Measurements from ENCODE around the gene TMEM164.
"Not testable (repeated sequence)": the region's sequence is repeated elsewhere in the genome, so short reads cannot be mapped to it uniquely, and the experiment has no call there.

Gene TMEM164

DNA sequence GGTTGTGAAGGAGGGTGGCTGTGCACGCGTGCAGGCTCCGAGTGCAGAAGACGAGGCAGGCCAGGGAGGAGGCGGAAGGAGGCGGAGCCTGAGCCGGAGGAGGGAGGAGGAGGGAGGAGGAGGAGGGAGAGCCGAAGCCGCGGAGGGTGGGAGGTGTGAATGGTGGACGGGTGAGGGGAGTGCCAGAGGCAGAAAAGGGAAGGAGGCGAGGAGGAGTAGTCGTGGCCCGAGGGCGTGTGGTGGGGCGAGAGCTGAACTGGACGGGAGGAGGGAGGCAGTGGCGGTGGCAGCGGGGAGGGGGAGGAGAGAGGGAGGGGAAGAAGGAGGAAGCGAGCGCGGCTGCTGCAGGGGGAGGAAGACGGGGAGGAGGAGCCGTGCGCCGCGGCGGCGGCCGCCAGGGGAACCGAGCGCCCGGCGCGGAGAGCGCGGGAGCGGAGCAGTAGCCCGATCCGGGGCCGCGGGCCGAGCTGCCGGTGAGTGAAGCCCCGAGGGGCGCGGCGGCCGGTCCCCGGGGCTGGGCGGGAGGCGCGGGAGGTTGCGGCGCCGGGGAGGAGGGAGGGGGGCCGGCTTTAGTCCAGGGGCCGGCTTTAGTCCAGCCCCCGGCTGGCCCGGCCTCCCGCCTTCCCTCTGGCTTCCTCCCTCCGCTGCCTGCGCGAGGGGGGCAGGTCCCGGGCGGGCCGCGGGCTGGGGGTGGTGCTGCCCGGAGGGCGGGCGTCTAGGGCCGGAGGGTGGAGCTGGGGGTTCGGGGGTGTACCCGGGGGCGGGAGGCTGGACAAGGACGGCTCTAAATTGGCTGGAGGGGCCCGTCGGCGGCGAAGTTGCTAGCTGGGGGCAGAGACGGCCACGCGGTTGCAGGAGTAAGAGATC lies at the start of gene TMEM164:
Gene TMEM164 (plus strand): TSS at position 815 of the 867 bp plus-strand sequence. CDS start 661 bp downstream, outside the sequence.
- peak; percentile 60 to 71 for DNase-seq (ENCODE audit: low read depth in 2 of 2, low spot score in 1 of 2)

GRCh38 chrX:109954333-109954732 lies 48.6 kb upstream of the TMEM164 start:
- no peak for DNase-seq (ENCODE audit: low read depth in 2 of 2, low spot score in 1 of 2)

DNA sequence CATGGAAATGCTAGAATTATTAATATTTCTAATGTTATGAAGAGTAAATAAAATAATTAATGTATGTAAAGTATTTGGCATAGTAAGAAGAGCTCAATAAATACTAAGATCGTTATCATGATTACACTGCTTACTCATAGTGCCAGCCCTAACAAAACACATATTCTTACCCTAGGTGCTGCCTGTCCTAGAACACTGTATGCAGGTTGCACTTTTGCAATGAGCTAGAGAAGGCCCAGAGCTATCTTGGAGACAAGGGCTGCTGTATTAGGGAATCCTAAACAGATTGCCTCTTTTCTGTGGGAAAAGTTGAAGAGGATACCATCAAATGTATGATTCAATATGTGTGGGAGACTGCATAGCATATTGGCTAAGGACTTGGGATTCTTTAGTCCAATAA lies 48.0 kb upstream of the TMEM164 start:
- no peak for DNase-seq (ENCODE audit: low read depth in 2 of 2, low spot score in 1 of 2)

DNA sequence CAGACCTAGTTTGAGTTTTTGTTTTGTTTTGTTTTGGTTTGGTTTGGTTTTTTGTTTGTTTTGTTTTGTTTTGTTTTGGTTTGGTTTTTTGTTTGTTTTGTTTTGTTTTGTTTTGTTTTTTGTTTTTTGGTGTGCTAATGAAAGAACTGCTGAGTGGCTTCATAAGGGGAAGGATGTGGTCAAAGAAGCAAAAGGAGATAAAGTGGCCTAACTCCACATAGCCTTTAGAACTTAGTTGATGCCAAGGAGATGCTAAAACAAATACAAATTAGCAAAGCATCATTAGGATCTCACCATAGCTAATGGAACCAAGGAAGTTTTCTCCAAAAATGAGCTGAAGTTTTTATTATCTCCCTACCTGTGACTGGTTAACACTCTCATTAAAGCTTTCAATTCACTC lies 44.6 kb upstream of the TMEM164 start:
- DNase-seq (ENCODE audit: low read depth in 2 of 2, low spot score in 1 of 2) = no peak

DNA sequence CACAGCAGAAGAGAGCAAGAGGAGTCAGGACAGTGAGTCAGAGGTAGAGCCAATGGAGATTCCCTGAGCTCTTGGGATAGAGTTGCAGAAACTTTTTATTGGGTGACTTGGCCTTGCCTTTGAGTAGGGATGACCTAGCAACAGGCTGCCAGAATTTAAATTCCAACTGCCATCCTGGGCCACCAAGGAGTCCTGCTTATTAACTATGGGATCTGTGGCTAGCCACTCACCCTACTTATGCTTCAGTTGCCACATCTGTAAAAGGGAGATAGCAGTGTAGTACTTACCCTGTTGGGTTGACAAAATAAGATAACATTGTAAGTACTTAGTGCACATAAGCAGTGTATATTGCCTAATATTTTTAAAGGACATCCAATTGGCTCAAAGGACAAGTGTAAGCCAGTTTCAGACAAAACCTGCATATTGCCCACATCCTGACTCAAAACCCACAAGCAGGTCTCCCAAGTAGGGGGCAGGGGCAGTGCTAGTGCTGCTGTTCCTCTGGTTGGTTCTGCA lies 43.5 kb upstream of the TMEM164 start:
- DNase-seq (ENCODE audit: low read depth in 2 of 2, low spot score in 1 of 2) = no peak

DNA sequence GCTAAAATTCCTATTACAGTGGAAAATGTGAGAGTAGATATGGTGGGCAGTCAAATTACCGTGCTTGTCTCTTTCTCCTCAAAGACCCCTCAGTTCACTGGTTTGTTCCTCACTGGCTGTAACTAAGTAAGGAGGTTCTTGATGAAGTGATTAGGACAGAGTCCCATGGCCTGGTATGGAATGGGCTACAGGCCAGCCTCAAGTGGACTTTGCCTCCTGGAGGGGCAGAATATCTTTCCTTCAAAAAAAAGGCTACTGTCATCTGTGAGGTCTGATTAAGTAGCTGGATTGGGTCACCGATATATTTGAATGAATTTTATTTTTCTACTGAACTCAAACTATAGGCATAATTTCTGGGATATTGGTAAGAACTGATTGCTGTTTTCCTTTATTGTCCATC lies 38.5 kb upstream of the TMEM164 start:
- no peak for DNase-seq (ENCODE audit: low read depth in 2 of 2, low spot score in 1 of 2)

DNA sequence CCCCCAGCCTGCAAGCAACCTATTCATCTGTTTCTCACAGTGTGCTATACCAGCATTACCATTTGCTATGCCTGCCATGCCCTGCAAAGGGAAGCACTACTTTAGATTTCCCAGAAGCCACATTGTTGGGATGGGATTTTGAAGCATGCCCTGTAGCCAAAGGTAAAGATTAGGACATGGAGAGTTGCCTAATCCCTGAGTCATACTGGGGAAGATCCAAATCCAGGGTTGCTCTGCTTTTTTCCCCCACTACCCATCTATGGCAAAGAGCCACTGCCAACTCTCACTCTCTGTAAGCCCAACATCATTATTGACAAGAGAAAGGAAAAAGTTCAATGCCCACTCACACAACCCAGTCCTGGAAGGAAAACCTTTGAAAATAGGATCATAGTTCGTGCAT lies 36.7 kb upstream of the TMEM164 start:
- DNase-seq (ENCODE audit: low read depth in 2 of 2, low spot score in 1 of 2) = no peak

- no peak for DNase-seq (ENCODE audit: low read depth in 2 of 2, low spot score in 1 of 2)
Measured at GRCh38 chrX:109967156-109967555, 35.8 kb upstream of the TMEM164 start.

DNA sequence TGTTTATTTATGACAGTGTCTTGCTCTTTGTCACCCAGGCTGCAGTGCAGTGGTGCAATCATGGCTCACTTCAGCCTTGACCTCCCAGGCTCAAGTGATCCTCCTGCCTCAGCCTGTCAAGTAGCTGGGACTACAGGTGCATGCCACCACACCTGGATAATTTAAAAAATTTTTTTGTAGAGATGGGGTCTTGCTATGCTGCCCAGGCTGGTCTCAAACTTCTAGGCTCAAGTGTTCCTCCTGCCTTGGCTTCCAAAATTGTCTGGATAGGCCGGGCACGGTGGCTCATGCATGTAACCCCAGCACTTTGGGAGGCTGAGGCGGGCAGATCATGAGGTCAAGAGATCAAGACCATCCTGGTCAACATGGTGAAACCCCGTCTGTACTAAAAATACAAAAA lies 32.1 kb upstream of the TMEM164 start:
- DNase-seq (ENCODE audit: low read depth in 2 of 2, low spot score in 1 of 2) = not testable (repeated sequence)

DNA sequence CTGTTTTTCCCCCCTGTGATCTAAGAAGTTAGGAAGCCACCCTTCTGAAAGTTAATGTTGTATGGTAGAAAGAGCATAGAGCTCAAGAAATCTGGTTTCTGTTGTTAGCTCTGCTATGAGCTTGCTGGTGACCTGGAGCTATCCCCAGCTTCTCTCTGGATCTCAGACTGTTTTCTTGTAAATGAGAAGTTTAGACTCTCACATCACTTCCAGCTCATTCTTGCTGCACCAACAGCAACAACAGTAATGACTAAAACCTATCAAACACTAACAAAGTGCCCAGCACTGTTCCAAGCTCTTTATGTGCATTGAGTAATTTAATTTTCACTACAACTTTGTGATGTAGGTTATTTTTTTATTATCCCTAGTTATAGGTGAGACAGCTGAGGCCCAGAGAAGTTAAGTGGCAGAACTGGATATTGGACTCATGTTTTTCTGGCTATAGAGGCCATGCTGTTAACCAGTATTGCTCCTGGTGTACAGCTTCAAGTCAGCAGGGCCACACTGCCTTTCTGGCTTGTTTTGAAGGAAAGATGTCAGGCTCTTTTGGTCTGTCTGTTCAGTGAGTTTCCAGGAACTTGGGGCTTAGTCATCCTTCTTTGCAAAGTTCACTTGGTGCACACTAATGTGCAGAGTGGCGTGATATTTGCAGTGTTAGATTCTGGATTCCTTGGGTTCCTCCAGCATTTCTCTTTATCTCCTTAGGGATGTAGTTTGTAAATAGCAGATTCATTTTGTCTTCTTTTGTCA lies 27.8 kb upstream of the TMEM164 start:
- DNase-seq (ENCODE audit: low read depth in 2 of 2, low spot score in 1 of 2) = no peak

- DNase-seq (ENCODE audit: low read depth in 2 of 2, low spot score in 1 of 2) = not testable (repeated sequence)
Measured at GRCh38 chrX:109985210-109985609, 17.7 kb upstream of the TMEM164 start.

DNA sequence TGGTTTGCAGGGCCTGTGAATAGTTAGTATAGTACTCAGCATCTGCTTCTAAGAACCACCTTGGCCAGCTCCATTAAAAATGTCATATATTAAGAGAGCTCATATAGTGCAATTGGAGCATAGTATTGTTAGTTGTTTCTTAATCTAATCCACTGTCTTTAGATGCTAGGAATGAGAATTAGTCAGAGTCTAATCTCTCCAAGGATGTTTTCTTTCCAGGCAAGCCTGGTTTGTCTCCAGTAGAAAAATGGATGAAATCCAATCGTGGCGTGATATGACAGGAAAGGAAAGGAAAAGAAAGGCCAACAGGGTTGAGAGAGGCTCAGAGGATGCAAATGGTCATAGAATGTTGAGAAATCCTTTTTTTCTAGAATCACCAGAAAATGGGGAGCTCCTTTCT lies 15.0 kb upstream of the TMEM164 start:
- no peak for DNase-seq (ENCODE audit: low read depth in 2 of 2, low spot score in 1 of 2)

GRCh38 chrX:109990582-109991276 lies 12.2 kb upstream of the TMEM164 start:
- DNase-seq (ENCODE audit: low read depth in 2 of 2, low spot score in 1 of 2) = no peak

DNA sequence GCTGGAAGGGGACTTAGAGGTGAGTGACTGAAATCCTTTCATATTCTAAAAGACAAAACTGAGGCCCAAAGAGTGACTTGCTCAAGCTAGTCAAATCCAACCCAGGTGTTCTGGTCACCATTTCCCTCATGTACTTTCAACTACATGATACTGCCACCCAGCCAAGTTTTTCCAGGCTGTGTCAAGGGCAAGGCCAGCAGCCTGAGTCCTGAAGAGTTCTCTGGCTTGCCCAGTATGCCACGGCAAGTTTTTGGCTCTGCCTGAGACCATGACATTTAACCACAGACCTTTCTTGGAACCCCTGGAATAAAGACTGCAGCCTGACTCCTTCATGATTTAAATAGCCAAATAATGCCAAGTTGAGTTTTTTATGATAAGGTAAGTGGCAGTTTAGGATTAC lies 10.7 kb upstream of the TMEM164 start:
- no peak for DNase-seq (ENCODE audit: low read depth in 2 of 2, low spot score in 1 of 2)

GRCh38 chrX:109995155-109995554 lies 7.8 kb upstream of the TMEM164 start:
- DNase-seq (ENCODE audit: low read depth in 2 of 2, low spot score in 1 of 2) = no peak

GRCh38 chrX:109997786-109998452 lies 5.0 kb upstream of the TMEM164 start:
- DNase-seq (ENCODE audit: low read depth in 2 of 2, low spot score in 1 of 2) = no peak

- no peak for DNase-seq (ENCODE audit: low read depth in 2 of 2, low spot score in 1 of 2)
Measured at GRCh38 chrX:110000000-110000399, 2.9 kb upstream of the TMEM164 start.

DNA sequence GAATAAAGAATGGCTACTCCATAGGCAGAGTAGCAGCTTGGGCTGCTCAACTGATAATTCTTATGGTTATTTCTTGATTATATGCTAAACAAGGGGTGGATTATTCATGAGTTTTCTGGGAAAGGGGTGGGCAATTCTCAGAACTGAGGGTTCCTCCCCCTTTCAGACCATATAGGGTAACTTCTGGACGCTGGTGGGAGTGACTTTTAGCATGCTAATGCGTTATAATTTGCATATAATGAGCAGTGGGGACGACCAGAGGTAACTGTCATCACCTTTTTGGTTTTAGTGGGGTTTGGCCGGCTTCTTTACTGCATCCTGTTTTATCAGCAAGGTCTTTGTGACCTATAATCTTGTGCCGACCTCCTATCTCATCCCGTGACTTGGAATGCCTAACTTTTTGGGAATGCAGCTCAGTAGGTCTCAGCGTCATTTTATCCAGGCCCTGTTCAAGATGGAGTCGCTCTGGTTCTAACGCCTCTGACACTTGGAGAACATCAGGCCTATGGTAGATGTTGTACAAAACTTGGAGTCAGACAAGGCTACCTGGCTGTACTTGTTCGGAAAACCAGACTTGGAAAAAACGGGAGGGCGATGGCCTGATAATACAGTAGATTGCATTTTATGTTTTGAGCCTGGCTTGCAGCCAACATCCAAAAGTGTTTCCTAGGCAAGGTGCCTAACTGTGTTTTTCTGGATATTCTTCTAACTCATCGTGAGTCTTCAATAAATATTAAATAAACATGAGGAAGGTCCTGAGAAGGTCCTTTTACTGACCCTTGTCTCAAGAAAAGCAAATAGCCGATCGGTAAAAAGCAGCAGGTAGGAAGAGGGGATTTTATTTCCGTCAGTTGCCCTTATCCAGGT lies 1.8 kb upstream of the TMEM164 start:
- DNase-seq (ENCODE audit: low read depth in 2 of 2, low spot score in 1 of 2) = no peak

- DNase-seq (ENCODE audit: low read depth in 2 of 2, low spot score in 1 of 2) = no peak
Measured at GRCh38 chrX:110001740-110002299, 1.1 kb upstream of the TMEM164 start.

All from stimulated activated CD8-positive, alpha-beta memory T cell treated with anti-CD3 and anti-CD28 coated beads, Interleukin-4, amount 100 ng/mL, for 4 hours (primary cell).